Progenitor cell of endocrine pancreas (in vitro differentiated cells): Measurements from ENCODE around the gene FAF1. TPM values are rescaled to one million over a fixed set of nuclear protein-coding genes. Genes with fewer than 3 reads are reported as not detected.
"Not testable (repeated sequence)": the region's sequence is repeated elsewhere in the genome, so short reads cannot be mapped to it uniquely, and the experiment has no call there.

Source experiments
- DNase-seq: peaks from one replicate; pipeline ENCODE4 v3.0.0; 2021; ENCODE audit warnings: low spot score; ENCODE audit not compliant: unreplicated experiment
- H3K27ac Mint-ChIP-seq: 2 replicates; pipeline ENCODE4 v1.8.0; 2021; ENCODE audit warnings: mild to moderate bottlenecking, moderate library complexity, mixed read lengths
- H3K27me3 Mint-ChIP-seq: 2 replicates; pipeline ENCODE4 v1.8.0; 2021; ENCODE audit warnings: mixed read lengths
- H3K36me3 Mint-ChIP-seq: 2 replicates; pipeline ENCODE4 v1.8.0; 2022; ENCODE audit warnings: mixed read lengths; ENCODE audit not compliant: insufficient read depth
- H3K4me1 Mint-ChIP-seq: 2 replicates; pipeline ENCODE4 v1.8.0; 2021; ENCODE audit warnings: low read depth, mixed read lengths
- H3K4me3 Mint-ChIP-seq: 2 replicates; pipeline ENCODE4 v1.8.0; 2021; ENCODE audit warnings: low read depth, mild to moderate bottlenecking, moderate library complexity, mixed read lengths
- H3K9me3 Mint-ChIP-seq: 2 replicates; pipeline ENCODE4 v1.8.0; 2021; ENCODE audit warnings: low read depth, mixed read lengths
- total RNA-seq: library from RNA; stranded (reverse); gene quantifications from 2 replicates; pipeline ENCODE4 v1.2.1, GENCODE V29; 2021
- TF ChIP-seq, protein P1 (sequence below): fragments of 200-600 bp; sonication (generic); IDR thresholded peaks from one replicate; pipeline ENCODE4 v1.5.0; 2021; ENCODE audit warnings: antibody characterized with exemption, mild to moderate bottlenecking; ENCODE audit not compliant: unreplicated experiment

The FAF1 gene
- total RNA-seq, 1 donor from 2014 or later, result 49.0 TPM

DNA sequence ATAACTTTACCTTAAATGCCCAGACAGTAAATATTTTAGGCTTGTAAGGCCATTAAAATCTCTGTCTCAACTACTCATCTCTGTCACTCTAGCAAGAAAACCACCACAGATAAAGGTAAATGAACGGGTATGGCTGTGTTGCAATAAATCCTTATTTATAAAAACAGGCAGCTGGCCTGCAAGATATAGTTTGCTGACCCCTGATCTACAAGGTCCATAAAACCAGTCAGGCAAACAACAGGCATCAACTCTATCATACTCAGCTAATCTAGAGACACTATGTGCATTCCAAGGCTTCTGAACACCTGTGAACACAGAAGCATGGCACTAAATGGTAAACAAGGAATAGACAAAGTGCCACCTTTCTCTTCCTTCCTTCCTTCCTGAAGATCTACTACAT, 9.7 kb downstream of the FAF1 start:
- Mint-ChIP-seq H3K36me3 (peaks cover 6% of the 10 kb centered on the region), H3K9me3 (no peaks in the 10 kb centered on the region), H3K27me3 (no peaks in the 10 kb centered on the region), H3K4me1 (peaks cover 6% of the 10 kb centered on the region), H3K4me3 (no peak overlapping the region), H3K27ac (no peak overlapping the region)
- TF ChIP-seq, protein P1, sequence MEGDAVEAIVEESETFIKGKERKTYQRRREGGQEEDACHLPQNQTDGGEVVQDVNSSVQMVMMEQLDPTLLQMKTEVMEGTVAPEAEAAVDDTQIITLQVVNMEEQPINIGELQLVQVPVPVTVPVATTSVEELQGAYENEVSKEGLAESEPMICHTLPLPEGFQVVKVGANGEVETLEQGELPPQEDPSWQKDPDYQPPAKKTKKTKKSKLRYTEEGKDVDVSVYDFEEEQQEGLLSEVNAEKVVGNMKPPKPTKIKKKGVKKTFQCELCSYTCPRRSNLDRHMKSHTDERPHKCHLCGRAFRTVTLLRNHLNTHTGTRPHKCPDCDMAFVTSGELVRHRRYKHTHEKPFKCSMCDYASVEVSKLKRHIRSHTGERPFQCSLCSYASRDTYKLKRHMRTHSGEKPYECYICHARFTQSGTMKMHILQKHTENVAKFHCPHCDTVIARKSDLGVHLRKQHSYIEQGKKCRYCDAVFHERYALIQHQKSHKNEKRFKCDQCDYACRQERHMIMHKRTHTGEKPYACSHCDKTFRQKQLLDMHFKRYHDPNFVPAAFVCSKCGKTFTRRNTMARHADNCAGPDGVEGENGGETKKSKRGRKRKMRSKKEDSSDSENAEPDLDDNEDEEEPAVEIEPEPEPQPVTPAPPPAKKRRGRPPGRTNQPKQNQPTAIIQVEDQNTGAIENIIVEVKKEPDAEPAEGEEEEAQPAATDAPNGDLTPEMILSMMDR, result no peak
- DNase-seq, result no peak

DNA sequence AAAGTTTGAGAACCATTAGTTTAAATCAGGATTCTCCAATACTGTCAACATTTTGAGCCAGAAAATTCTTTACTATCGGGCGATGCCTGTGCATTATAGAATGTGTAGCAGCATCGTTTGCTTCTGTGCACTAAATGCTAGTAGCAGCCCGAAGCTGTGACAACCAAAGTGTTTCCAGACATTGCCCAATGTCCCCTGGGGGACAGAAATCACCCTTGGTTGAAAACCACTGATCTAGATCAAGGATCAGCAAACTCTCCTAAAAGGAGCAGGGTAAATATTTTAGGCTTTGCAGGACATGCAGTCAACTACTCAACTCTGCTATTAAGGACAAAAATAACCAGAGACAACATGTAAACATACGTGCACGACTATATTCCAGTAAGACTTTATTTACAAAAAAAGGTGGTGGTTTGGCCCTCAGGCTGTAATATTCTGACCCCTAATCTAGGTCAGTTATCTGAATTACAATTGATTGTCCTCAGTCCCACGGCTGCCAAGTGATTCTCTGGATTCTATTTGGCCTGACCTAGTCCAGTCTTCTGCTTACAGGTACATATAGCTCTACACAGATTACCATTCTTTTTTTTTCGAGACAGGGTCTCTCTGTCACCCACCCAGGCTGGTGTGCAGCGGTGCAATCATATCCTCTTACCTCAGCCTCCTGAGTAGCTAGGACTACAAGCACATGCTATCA, 10.6 kb downstream of the FAF1 start:
- TF ChIP-seq, protein P1, result no peak

DNA sequence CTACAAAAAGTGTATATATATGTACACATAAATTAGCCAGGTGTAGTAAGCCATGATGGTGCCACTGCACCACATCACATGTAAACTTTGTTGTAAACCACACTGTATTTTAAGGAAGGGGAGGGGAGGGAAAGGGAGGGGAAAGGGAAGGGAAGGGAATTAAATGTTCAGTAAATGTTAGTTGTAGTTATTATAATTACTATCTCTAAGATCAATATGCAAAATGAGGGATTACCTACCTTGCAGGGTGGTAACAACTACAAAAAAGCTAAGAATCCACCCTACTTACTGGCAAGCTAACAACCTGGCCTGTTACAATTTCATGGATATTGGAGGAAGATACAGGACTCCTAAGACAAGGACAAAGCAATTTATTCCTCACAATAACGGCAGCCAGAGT, 17.7 kb downstream of the FAF1 start:
- TF ChIP-seq, protein P1, result no peak
- H3K4me1 Mint-ChIP-seq, result peaks cover 5% of the 10 kb centered on the region
- DNase-seq, result no peak
- H3K4me3 Mint-ChIP-seq, result no peak overlapping the region
- no peak overlapping the region for H3K27ac Mint-ChIP-seq
- no peaks in the 10 kb centered on the region for H3K9me3 Mint-ChIP-seq
- no peaks in the 10 kb centered on the region for H3K36me3 Mint-ChIP-seq
- H3K27me3 Mint-ChIP-seq, result no peaks in the 10 kb centered on the region

More for the DNA sequence above, 10.6 kb downstream of the FAF1 start:
- H3K36me3 Mint-ChIP-seq, result peaks cover 6% of the 10 kb centered on the region
- no peak overlapping the region for H3K27ac Mint-ChIP-seq
- peaks cover 6% of the 10 kb centered on the region for H3K4me1 Mint-ChIP-seq
- no peaks in the 10 kb centered on the region for H3K9me3 Mint-ChIP-seq
- no peaks in the 10 kb centered on the region for H3K27me3 Mint-ChIP-seq
- DNase-seq, result no peak
- H3K4me3 Mint-ChIP-seq, result no peak overlapping the region

DNA sequence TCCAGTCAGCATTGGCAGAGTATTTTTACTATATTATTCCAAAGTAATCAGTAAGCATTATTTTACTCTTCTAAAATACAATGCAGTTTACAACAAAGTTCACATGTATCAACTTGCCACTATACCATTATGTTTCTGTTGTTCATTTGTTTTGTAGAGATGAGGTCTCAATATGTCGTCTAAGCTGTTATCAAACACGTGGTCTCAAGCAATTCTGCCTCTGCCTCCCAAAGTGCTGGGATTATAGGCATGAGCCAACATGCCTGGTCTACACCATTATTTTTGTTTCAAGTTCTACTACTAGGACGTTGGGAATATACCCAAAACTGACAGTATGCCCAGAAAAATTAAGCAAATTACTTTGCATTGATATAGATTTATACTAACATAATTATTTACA, 19.8 kb downstream of the FAF1 start:
- TF ChIP-seq, protein P1, result no peak
- Mint-ChIP-seq H3K27me3 (no peaks in the 10 kb centered on the region), H3K4me3 (no peak overlapping the region), H3K4me1 (peaks cover 5% of the 10 kb centered on the region), H3K36me3 (no peaks in the 10 kb centered on the region), H3K9me3 (no peaks in the 10 kb centered on the region), H3K27ac (no peak overlapping the region)
- DNase-seq, result no peak

DNA sequence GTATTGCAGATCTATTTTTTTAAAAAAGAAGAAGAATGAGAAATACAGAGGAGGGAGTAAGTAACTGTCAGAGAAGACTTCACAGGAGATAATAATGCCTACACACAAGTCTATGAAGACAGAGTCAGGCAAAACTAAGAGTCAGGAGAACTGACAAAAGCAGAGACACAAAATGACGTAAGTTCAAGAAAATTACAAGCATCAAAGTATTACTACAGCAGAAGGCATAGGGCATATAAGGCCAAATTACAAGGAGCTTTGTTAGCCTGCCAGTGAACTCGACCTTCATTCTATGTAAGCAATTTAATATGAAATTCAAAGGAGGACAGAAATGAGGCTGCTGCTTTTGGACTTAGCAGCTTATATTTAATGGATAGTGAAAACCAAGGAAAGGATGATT, 23.7 kb downstream of the FAF1 start:
- Mint-ChIP-seq H3K36me3 (no peaks in the 10 kb centered on the region), H3K4me1 (peaks cover 3% of the 10 kb centered on the region), H3K27ac (no peak overlapping the region), H3K27me3 (no peaks in the 10 kb centered on the region), H3K9me3 (no peaks in the 10 kb centered on the region), H3K4me3 (no peak overlapping the region)
- DNase-seq, result no peak
- TF ChIP-seq, protein P1, result no peak

DNA sequence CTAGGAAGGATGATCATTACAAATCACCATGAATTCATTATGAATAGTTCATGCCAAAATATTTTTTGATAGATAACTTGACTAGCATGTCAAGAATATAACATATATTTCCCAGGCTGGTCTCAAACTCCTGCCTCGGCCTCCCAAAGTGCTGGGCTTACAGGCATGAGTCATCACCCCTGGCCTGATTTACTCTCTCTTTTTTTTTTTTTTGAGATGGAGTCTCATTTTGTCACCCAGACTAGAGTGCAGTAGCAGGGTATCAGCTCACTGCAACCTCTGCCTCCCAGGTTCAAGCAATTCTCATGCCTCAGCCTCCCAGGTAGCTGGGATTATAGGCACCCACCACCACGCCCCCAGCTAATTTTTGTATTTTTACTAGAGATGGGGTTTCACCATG, 24.8 kb downstream of the FAF1 start:
- H3K27me3 Mint-ChIP-seq, H3K4me3 Mint-ChIP-seq, H3K36me3 Mint-ChIP-seq, DNase-seq, H3K27ac Mint-ChIP-seq, H3K9me3 Mint-ChIP-seq, H3K4me1 Mint-ChIP-seq: not testable (repeated sequence)
